ENCODE data around the gene MSH5.
A peak's percentile ranks its signal among the peaks of the same experiment; 100 is the strongest.

MSH5 gene

GRCh38 chr6:31713991-31714684, 25.7 kb upstream of the MSH5 start:
- no peak for DNase-seq

- no peak for DNase-seq
These were observed 24.5 kb upstream of the MSH5 start, which contains the start of gene LY6G6D for GRCh38 chr6:31715022-31715958. TSS of gene LY6G6D (plus strand) at chr6:31715348. CDS start at chr6:31715356, 8 bp downstream.

- peak in 1 of 2 experiments; percentile 29 for DNase-seq
These were observed 22.1 kb upstream of the MSH5 start for GRCh38 chr6:31717499-31718222.

GRCh38 chr6:31718265-31718664, 21.5 kb upstream of the MSH5 start:
- peak; percentile 33 to 75 for DNase-seq

- DNase-seq: no peak
These were observed 20.8 kb upstream of the MSH5 start for GRCh38 chr6:31719001-31719400.

GRCh38 chr6:31720196-31720770, 19.5 kb upstream of the MSH5 start:
- DNase-seq: no peak

- no peak for DNase-seq
These were observed 18.3 kb upstream of the MSH5 start, which contains the start of gene LY6G6C for GRCh38 chr6:31721351-31722020. TSS of gene LY6G6C (minus strand) at chr6:31721746. CDS start at chr6:31721679, 67 bp downstream.

- no peak for DNase-seq
These were observed 17.6 kb upstream of the MSH5 start for GRCh38 chr6:31722173-31722572.

GRCh38 chr6:31723245-31723979, 16.4 kb upstream of the MSH5 start, which contains the start of gene MPIG6B:
TSS of gene MPIG6B (plus strand) at chr6:31723373. CDS start at chr6:31723384, 11 bp downstream.
- no peak for DNase-seq

GRCh38 chr6:31723980-31724691, 15.7 kb upstream of the MSH5 start:
- DNase-seq: no peak

GRCh38 chr6:31725502-31726350, 14.1 kb upstream of the MSH5 start:
- no peak for DNase-seq

GRCh38 chr6:31727034-31727716, 12.6 kb upstream of the MSH5 start:
- DNase-seq: no peak

GRCh38 chr6:31727717-31728671, 11.8 kb upstream of the MSH5 start:
- no peak for DNase-seq

- DNase-seq: no peak
These were observed 10.9 kb upstream of the MSH5 start, which contains the start of gene DDAH2 for GRCh38 chr6:31728767-31729514. TSS of gene DDAH2 (minus strand) at chr6:31729299. CDS start at chr6:31729161, 138 bp downstream.

- DNase-seq: peak; percentile 85 to 95
These were observed 10.3 kb upstream of the MSH5 start for GRCh38 chr6:31729515-31729978.

- peak; percentile 69 to 88 for DNase-seq
These were observed 9.7 kb upstream of the MSH5 start for GRCh38 chr6:31729979-31730630.

Data from NCI-H526 (cell line).